Prostate gland (tissue), 2 donors: Measurements from ENCODE around the gene MPPED2. TPM values are rescaled to one million over a fixed set of nuclear protein-coding genes. Genes with fewer than 3 reads are reported as not detected.

Source experiments
- DNase-seq: peaks from one replicate; pipeline ENCODE4 v3.0.0-alpha.2; 2019; ENCODE audit warnings: low spot score
- H3K27ac ChIP-seq, 2 donors: fragments of 200-600 bp; sonication (generic); 2 replicates each; pipeline ENCODE4 v1.5.1; 2017 to 2019
- H3K27me3 ChIP-seq: fragments of 200-600 bp; sonication (generic); replicated peaks from 2 replicates; pipeline ENCODE4 v1.5.1; 2019; ENCODE audit not compliant: insufficient read depth
- H3K36me3 ChIP-seq, 2 donors: fragments of 200-600 bp; sonication (generic); 1 replicate in 1 of 2; 2 replicates in 1 of 2; pipeline versions ENCODE4 v1.5.1 to v1.8.1; 2017 to 2019
- H3K4me1 ChIP-seq: fragments of 200-600 bp; sonication (generic); replicated peaks from 2 replicates; pipeline ENCODE4 v1.5.1; 2019
- H3K4me3 ChIP-seq, 2 donors: fragments of 200-600 bp; sonication (generic); 2 replicates each; pipeline ENCODE4 v1.5.1; 2017 to 2019
- H3K9me3 ChIP-seq: fragments of 200-600 bp; sonication (generic); 2 replicates; pipeline ENCODE4 v1.5.1; 2017
- POLR2A ChIP-seq: fragments of 450-650 bp; IDR thresholded peaks from one replicate; pipeline ENCODE4 v1.6.1; 2016; ENCODE audit warnings: antibody characterized with exemption, mild to moderate bottlenecking
- POLR2AphosphoS5 ChIP-seq: sonication (generic); formaldehyde crosslinking; IDR thresholded peaks from one replicate; pipeline ENCODE4 v1.6.1; 2017; ENCODE audit warnings: antibody characterized with exemption
- WGBS: methylation state at CpG from one replicate; pipeline ENCODE4 v1.1.5; 2018; 5-methylcytosine and 5-hydroxymethylcytosine counted together
- intact Hi-C: fragments of 100-400 bp; cut with DNase I; formaldehyde crosslinking; loops from one replicate; pipeline ENCODE4 v1.14.2; 2022
- total RNA-seq, 2 donors: library from RNA; depleted of rRNA; stranded (reverse); fragments of >200 nt; gene quantifications; one replicate each; pipeline ENCODE4 v1.1.0, GENCODE V29; 2016
- TF ChIP-seq, protein P1 (sequence below), 4 experiments: fragments of 200-600 bp in 2 of 4; fragments of 450-650 bp in 2 of 4; sonication (generic) in 2 of 4; IDR thresholded peaks; 1 replicate in 3 of 4; 2 replicates in 1 of 4; pipeline ENCODE4 v1.5.1; 2016 to 2019; ENCODE audit warnings: antibody characterized with exemption in 4 of 4, mild to moderate bottlenecking in 2 of 4, moderate library complexity in 2 of 4

Gene MPPED2
- total RNA-seq, 2 donors from 2014 or later: 28.4 to 34.9 TPM

DNA sequence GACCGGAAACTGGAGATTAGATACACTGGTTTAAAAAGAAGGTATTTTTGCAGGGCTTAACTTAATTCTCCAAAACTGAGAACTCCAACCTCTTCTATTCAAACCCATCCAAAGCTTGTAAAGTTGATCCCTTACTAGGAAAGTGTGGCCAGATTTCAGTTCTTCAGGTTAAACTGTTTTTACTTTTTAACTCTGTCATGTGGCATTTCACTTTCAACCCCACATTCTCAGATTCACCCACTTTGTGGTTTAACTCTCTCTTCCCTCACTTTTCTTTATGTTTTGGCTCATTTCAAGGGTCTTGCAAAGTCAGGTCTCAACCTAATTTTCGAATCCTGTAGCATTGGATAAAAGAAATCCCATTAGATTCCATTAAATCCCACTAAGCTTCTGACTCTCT is 75.4 kb downstream of the MPPED2 start:
- WGBS: 93% methylated on average over 2 of the region's 2 CpGs
- TF ChIP-seq POLR2A (no peak), POLR2AphosphoS5 (no peak)
- TF ChIP-seq, protein P1, sequence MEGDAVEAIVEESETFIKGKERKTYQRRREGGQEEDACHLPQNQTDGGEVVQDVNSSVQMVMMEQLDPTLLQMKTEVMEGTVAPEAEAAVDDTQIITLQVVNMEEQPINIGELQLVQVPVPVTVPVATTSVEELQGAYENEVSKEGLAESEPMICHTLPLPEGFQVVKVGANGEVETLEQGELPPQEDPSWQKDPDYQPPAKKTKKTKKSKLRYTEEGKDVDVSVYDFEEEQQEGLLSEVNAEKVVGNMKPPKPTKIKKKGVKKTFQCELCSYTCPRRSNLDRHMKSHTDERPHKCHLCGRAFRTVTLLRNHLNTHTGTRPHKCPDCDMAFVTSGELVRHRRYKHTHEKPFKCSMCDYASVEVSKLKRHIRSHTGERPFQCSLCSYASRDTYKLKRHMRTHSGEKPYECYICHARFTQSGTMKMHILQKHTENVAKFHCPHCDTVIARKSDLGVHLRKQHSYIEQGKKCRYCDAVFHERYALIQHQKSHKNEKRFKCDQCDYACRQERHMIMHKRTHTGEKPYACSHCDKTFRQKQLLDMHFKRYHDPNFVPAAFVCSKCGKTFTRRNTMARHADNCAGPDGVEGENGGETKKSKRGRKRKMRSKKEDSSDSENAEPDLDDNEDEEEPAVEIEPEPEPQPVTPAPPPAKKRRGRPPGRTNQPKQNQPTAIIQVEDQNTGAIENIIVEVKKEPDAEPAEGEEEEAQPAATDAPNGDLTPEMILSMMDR (IDR thresholded peaks at IDR 0.05): no peak
- H3K4me1 ChIP-seq: no peaks in the 10 kb centered on the region

DNA sequence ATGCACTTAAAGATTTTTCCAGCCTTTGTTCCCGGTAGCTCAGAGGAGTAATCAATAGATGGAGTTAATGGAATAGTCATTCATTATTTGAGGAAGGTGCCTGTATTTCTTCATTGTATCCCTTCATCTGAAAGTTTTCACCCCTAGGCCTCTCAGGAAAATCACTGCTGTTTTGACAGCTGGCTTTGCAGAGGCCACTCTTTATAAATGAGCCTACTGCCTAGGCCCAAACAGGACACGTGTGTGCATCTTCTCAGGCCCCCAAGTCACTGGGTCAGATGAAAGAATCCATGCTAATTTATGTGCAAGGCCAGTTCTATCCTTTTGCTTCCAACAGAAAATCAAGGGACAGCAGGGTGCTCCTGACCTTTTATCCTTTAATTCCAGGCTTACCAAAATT is 76.8 kb downstream of the MPPED2 start:
- Histone ChIP-seq H3K4me3 (no peak overlapping the region), H3K9me3 (no peaks in the 10 kb centered on the region), H3K36me3 (no peaks in the 10 kb centered on the region), H3K27me3 (no peaks in the 10 kb centered on the region), H3K4me1 (no peaks in the 10 kb centered on the region), H3K27ac (no peak overlapping the region)
- intact Hi-C loops: no loop called here
- DNase-seq: no peak
- TF ChIP-seq POLR2A (no peak), POLR2AphosphoS5 (no peak)
- TF ChIP-seq, protein P1 (IDR thresholded peaks at IDR 0.05): no peak
- WGBS: 89% methylated on average over 2 of the region's 2 CpGs

More for the DNA sequence above, 75.4 kb downstream of the MPPED2 start:
- intact Hi-C loops: no loop called here
- Histone ChIP-seq H3K27ac (no peak overlapping the region), H3K9me3 (no peaks in the 10 kb centered on the region), H3K27me3 (no peaks in the 10 kb centered on the region), H3K4me3 (no peak overlapping the region), H3K36me3 (no peaks in the 10 kb centered on the region)
- no peak for DNase-seq

DNA sequence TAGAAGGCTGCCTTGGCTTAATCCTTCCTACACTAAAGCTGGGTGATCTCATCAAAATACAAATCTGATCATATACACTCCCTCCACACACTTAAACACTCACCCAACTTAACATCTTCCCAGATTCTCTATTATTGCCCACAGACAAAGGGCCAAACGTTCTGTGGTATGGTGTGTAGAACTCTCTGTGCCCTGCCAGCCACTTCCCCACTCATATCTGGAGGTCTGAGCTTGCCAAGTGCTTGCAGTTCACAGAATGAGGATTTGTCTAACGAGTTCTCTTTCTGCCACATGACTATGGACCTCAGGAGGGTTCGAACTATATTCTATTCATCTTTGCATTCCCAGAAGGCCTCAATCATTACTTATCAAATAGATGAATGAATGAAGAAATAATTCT is 77.6 kb downstream of the MPPED2 start:
- intact Hi-C loops: no loop called here
- Histone ChIP-seq H3K36me3 (no peaks in the 10 kb centered on the region), H3K4me1 (no peaks in the 10 kb centered on the region), H3K9me3 (no peaks in the 10 kb centered on the region), H3K27me3 (no peaks in the 10 kb centered on the region), H3K4me3 (no peak overlapping the region), H3K27ac (no peak overlapping the region)
- no peak for DNase-seq
- TF ChIP-seq POLR2A: no peak
- TF ChIP-seq POLR2AphosphoS5: no peak
- TF ChIP-seq, protein P1 (IDR thresholded peaks at IDR 0.05): no peak
- 49% methylated on average over 3 of the region's 3 CpGs for WGBS

DNA sequence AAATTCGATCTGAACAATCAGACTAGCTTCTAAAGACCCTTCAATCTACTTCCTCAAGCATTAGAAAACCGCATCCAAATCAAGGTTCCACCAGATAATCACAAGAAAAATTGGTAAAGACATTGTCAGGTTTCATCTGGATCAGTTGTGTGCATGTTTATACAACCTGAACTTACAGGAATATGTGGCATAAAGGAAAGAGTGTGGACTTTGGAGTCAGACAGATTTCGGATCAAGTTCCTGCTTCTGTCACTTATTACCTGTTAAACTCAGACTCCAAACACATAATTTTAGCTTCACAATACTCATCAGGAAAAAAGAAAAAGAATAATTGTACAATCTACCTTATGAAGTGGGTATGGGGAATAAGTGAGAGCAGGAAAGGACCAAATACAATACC is 80.5 kb downstream of the MPPED2 start:
- Histone ChIP-seq H3K36me3 (no peaks in the 10 kb centered on the region), H3K27me3 (no peaks in the 10 kb centered on the region), H3K4me1 (no peaks in the 10 kb centered on the region), H3K4me3 (no peak overlapping the region), H3K27ac (no peak overlapping the region), H3K9me3 (no peaks in the 10 kb centered on the region)
- TF ChIP-seq, protein P1 (IDR thresholded peaks at IDR 0.05): no peak
- no peak for DNase-seq
- WGBS: 91% methylated on average over 3 of the region's 3 CpGs
- intact Hi-C loops: no loop called here

DNA sequence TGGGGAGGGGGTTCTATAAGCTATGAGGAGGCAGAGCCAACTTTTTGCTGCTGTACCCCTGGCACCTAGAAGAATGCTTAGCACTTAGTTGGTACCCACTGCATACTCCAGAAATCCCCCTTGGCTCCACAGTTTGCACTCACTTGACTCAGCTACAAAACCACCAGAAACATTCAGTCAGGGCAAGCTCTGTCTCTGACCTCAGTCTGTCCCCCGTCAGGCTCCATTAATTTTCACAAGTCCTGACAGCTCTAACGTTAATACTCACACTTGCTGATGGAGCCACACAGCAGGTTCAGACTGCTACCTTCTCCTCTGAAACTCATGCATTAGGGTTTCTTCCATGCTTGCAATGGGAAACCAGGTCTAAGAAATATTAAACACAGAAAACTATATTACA is 81.7 kb downstream of the MPPED2 start:
- no peaks in the 10 kb centered on the region for H3K9me3 ChIP-seq
- no peaks in the 10 kb centered on the region for H3K27me3 ChIP-seq
- no peak for DNase-seq
- H3K4me1 ChIP-seq: no peaks in the 10 kb centered on the region
- TF ChIP-seq POLR2AphosphoS5 (no peak), POLR2A (no peak)
- TF ChIP-seq, protein P1 (IDR thresholded peaks at IDR 0.05): no peak
- H3K4me3 ChIP-seq: no peak overlapping the region
- intact Hi-C loops: no loop called here
- WGBS: 28% methylated on average over 2 of the region's 2 CpGs
- H3K27ac ChIP-seq: no peak overlapping the region
- H3K36me3 ChIP-seq: no peaks in the 10 kb centered on the region
